ENCODE data around the gene TMOD3.

GRCh38 chr15:51809457-51809856 is 20.0 kb upstream of the TMOD3 start:
- TF ChIP-seq LEF1 (IDR thresholded peaks at IDR 0.05; ENCODE audit: borderline replicate concordance) (no peak), FOXA1 (IDR thresholded peaks at IDR 0.05) (no peak)
